ENCODE measurements around the gene EYA2.

Gene EYA2

GRCh38 chr20:47139934-47140535, 245.4 kb downstream of the EYA2 start:
- DNase-seq (ENCODE audit: low read depth in 2 of 2), result no peak

- no peak for DNase-seq (ENCODE audit: low read depth in 2 of 2)
Observed at GRCh38 chr20:47141350-47141921, 246.8 kb downstream of the EYA2 start.

- DNase-seq (ENCODE audit: low read depth in 2 of 2), result no peak
Observed at GRCh38 chr20:47141941-47142773, 247.5 kb downstream of the EYA2 start.

GRCh38 chr20:47142774-47143170, 248.1 kb downstream of the EYA2 start:
- DNase-seq (ENCODE audit: low read depth in 2 of 2), result no peak

- DNase-seq (ENCODE audit: low read depth in 2 of 2), result no peak
Observed at GRCh38 chr20:47143657-47144056, 249.0 kb downstream of the EYA2 start.

GRCh38 chr20:47144463-47144862, 249.8 kb downstream of the EYA2 start:
- DNase-seq (ENCODE audit: low read depth in 2 of 2), result no peak

- DNase-seq (ENCODE audit: low read depth in 2 of 2), result no peak
Observed at GRCh38 chr20:47146686-47147085, 252.0 kb downstream of the EYA2 start.

- DNase-seq (ENCODE audit: low read depth in 2 of 2), result no peak
Observed at GRCh38 chr20:47148059-47148458, 253.4 kb downstream of the EYA2 start.

- DNase-seq (ENCODE audit: low read depth in 2 of 2), result no peak
Observed at GRCh38 chr20:47149939-47150338, 255.3 kb downstream of the EYA2 start.

GRCh38 chr20:47150403-47151152, 255.9 kb downstream of the EYA2 start:
- DNase-seq (ENCODE audit: low read depth in 2 of 2), result no peak

GRCh38 chr20:47152068-47152467, 257.4 kb downstream of the EYA2 start:
- DNase-seq (ENCODE audit: low read depth in 2 of 2), result no peak

GRCh38 chr20:47154089-47154488, 259.4 kb downstream of the EYA2 start:
- DNase-seq (ENCODE audit: low read depth in 2 of 2), result no peak

GRCh38 chr20:47156301-47157137, 261.9 kb downstream of the EYA2 start:
- no peak for DNase-seq (ENCODE audit: low read depth in 2 of 2)

GRCh38 chr20:47159166-47159565, 264.5 kb downstream of the EYA2 start:
- DNase-seq (ENCODE audit: low read depth in 2 of 2), result no peak

GRCh38 chr20:47160240-47160639, 265.6 kb downstream of the EYA2 start:
- DNase-seq (ENCODE audit: low read depth in 2 of 2), result no peak

GRCh38 chr20:47160992-47161391, 266.3 kb downstream of the EYA2 start:
- DNase-seq (ENCODE audit: low read depth in 2 of 2), result no peak

GRCh38 chr20:47161411-47161810, 266.8 kb downstream of the EYA2 start:
- no peak for DNase-seq (ENCODE audit: low read depth in 2 of 2)

- no peak for DNase-seq (ENCODE audit: low read depth in 2 of 2)
Observed at GRCh38 chr20:47164140-47164539, 269.5 kb downstream of the EYA2 start.

GRCh38 chr20:47165376-47165865, 270.8 kb downstream of the EYA2 start:
- no peak for DNase-seq (ENCODE audit: low read depth in 2 of 2)

- no peak for DNase-seq (ENCODE audit: low read depth in 2 of 2)
Observed at GRCh38 chr20:47167846-47168245, 273.2 kb downstream of the EYA2 start.

GRCh38 chr20:47172579-47172978, 277.9 kb downstream of the EYA2 start:
- DNase-seq (ENCODE audit: low read depth in 2 of 2), result no peak

Measured in stimulated activated CD8-positive, alpha-beta memory T cell treated with anti-CD3 and anti-CD28 coated beads, Interleukin-7, amount 100 ng/mL, for 1 hour (primary cell).